IMR-90 (cell line): ENCODE results near the gene AMZ2. TPM values are rescaled to one million over a fixed set of nuclear protein-coding genes. Genes with fewer than 3 reads are reported as not detected.

Source experiments
- ATAC-seq: fragments of 200-7000 bp; cut with Tn5 transposase; 2 replicates; pipeline ENCODE4 v1.9.1; 2020; ENCODE audit warnings: low read depth, mild to moderate bottlenecking, moderate library complexity
- BruUV-seq: library from RNA; stranded (reverse); fragments of 400-500 nt; replicated peaks from 2 replicates; lab custom pipeline; 2021; lab: Mats Ljungman, UMichigan
- CTCF ChIA-PET: fragments of 300-600 bp; formaldehyde crosslinking; extraction: SDS; loops from one replicate; lab custom pipeline; 2021; ENCODE audit warnings: antibody characterized with exemption; lab: Yijun Ruan, JAX
- POLR2A ChIA-PET: fragments of 300-600 bp; sonication (Branson Sonifier 250); formaldehyde crosslinking; loops from one replicate; lab custom pipeline; 2022; ENCODE audit warnings: antibody characterized with exemption; ENCODE audit not compliant: unreplicated experiment; lab: Charles Lee
- DNase-seq: peaks from one replicate; pipeline ENCODE4 v3.0.0; 2013
- H2AFZ ChIP-seq: replicated peaks from 2 replicates; pipeline ENCODE3; 2013; ENCODE audit warnings: low read length, mild to moderate bottlenecking; ENCODE audit not compliant: poor library complexity
- H2AK5ac ChIP-seq: 2 replicates; pipeline ENCODE4 v1.6.1; 2013; ENCODE audit warnings: low read depth, low read length, inconsistent platforms
- H2AK9ac ChIP-seq: replicated peaks from 2 replicates; pipeline ENCODE3; 2013; ENCODE audit warnings: mild to moderate bottlenecking, low read depth, low read length, moderate library complexity; ENCODE audit not compliant: poor library complexity
- H2BK120ac ChIP-seq: 2 replicates; pipeline ENCODE4 v1.6.1; 2013; ENCODE audit warnings: low read depth, low read length, inconsistent platforms
- H2BK15ac ChIP-seq: 3 replicates; pipeline ENCODE4 v1.6.1; 2013; ENCODE audit warnings: low read depth, low read length, inconsistent platforms
- H2BK20ac ChIP-seq: 2 replicates; pipeline ENCODE4 v1.6.1; 2013; ENCODE audit warnings: low read depth, mild to moderate bottlenecking, inconsistent platforms, low read length, moderate library complexity
- H2BK5ac ChIP-seq: 2 replicates; pipeline ENCODE4 v1.6.1; 2013; ENCODE audit warnings: mild to moderate bottlenecking, low read depth, low read length, inconsistent platforms; ENCODE audit not compliant: poor library complexity, severe bottlenecking
- H3K14ac ChIP-seq: replicated peaks from 2 replicates; pipeline ENCODE4 v1.6.1; 2013; ENCODE audit warnings: low read depth, low read length, inconsistent platforms
- H3K18ac ChIP-seq: 2 replicates; pipeline ENCODE4 v1.6.1; 2013; ENCODE audit warnings: low read depth, low read length, control low read depth
- H3K23ac ChIP-seq: 2 replicates; pipeline ENCODE4 v1.6.1; 2013; ENCODE audit warnings: low read depth, low read length, inconsistent platforms
- H3K27ac ChIP-seq: 2 replicates; pipeline ENCODE4 v1.5.1; 2013; ENCODE audit warnings: mild to moderate bottlenecking, control low read depth, low read length; ENCODE audit not compliant: insufficient read depth
- H3K27me3 ChIP-seq: 2 replicates; pipeline ENCODE4 v1.6.1; 2013; ENCODE audit warnings: low read length; ENCODE audit not compliant: control insufficient read depth, insufficient read depth
- H3K36me3 ChIP-seq: 2 replicates; pipeline ENCODE4 v1.6.1; 2013; ENCODE audit warnings: low read length, mixed read lengths; ENCODE audit not compliant: control insufficient read depth, insufficient read depth
- H3K4ac ChIP-seq: 2 replicates; pipeline ENCODE4 v1.6.1; 2013; ENCODE audit warnings: low read depth, low read length, inconsistent platforms
- H3K4me1 ChIP-seq: 2 replicates; pipeline ENCODE4 v1.6.1; 2013; ENCODE audit warnings: low read length, mixed read lengths; ENCODE audit not compliant: control insufficient read depth, insufficient read depth
- H3K4me2 ChIP-seq: 2 replicates; pipeline ENCODE4 v1.6.1; 2013; ENCODE audit warnings: low read depth, mild to moderate bottlenecking, control low read depth, low read length, moderate library complexity
- H3K4me3 ChIP-seq: 2 replicates; pipeline ENCODE4 v1.5.1; 2013; ENCODE audit warnings: low read depth, mild to moderate bottlenecking, control low read depth, low read length, moderate library complexity; ENCODE audit not compliant: insufficient read depth
- H3K56ac ChIP-seq: 2 replicates; pipeline ENCODE4 v1.6.1; 2013; ENCODE audit warnings: low read length, inconsistent platforms; ENCODE audit not compliant: insufficient read depth; ENCODE audit errors: extremely low read depth
- H3K79me1 ChIP-seq, 2 experiments: 2 replicates each; pipeline ENCODE4 v1.6.1; 2013; ENCODE audit warnings: low read length in 2 of 2, inconsistent platforms in 1 of 2, low read depth in 1 of 2
- H3K9ac ChIP-seq: 2 replicates; pipeline ENCODE4 v1.6.1; 2013; ENCODE audit warnings: low read depth, low read length, control low read depth
- H3K9me1 ChIP-seq: 2 replicates; pipeline ENCODE4 v1.6.1; 2013; ENCODE audit warnings: low read length, inconsistent platforms; ENCODE audit not compliant: insufficient read depth
- H3K9me3 ChIP-seq: 2 replicates; pipeline ENCODE4 v1.6.1; 2013; ENCODE audit warnings: low read length; ENCODE audit not compliant: control insufficient read depth, insufficient read depth
- H4K20me1 ChIP-seq: 2 replicates; pipeline ENCODE4 v1.6.1; 2013; ENCODE audit warnings: low read length, inconsistent platforms; ENCODE audit not compliant: insufficient read depth
- H4K5ac ChIP-seq: 2 replicates; pipeline ENCODE4 v1.6.1; 2013; ENCODE audit warnings: mild to moderate bottlenecking, low read depth, low read length, control low read depth
- H4K8ac ChIP-seq, 2 experiments: 2 replicates each; pipeline ENCODE4 v1.6.1; 2013; ENCODE audit warnings: low read depth in 2 of 2, low read length in 2 of 2, control low read depth in 1 of 2, inconsistent platforms in 1 of 2
- H4K91ac ChIP-seq: 2 replicates; pipeline ENCODE4 v1.6.1; 2013; ENCODE audit warnings: low read depth, low read length, inconsistent platforms; ENCODE audit not compliant: insufficient read depth
- BHLHE40 ChIP-seq: fragments of 150-350 bp; IDR thresholded peaks from 2 replicates; pipeline ENCODE4 v1.6.1; 2016; ENCODE audit warnings: mild to moderate bottlenecking, low read depth, low read length
- CEBPB ChIP-seq: IDR thresholded peaks from 2 replicates; pipeline ENCODE4 v1.6.1; 2012; ENCODE audit warnings: low read depth, low read length, improper control_type of control experiment
- CHD1 ChIP-seq: IDR thresholded peaks from 2 replicates; pipeline ENCODE4 v1.6.1; 2012; ENCODE audit warnings: low read depth, low read length, improper control_type of control experiment
- CTCF ChIP-seq: conservative IDR thresholded peaks from 2 replicates; pipeline ENCODE4 v1.5.1; 2012; ENCODE audit warnings: mild to moderate bottlenecking, low read depth, low read length, improper control_type of control experiment
- FOS ChIP-seq: fragments of 150-350 bp; IDR thresholded peaks from 2 replicates; pipeline ENCODE4 v1.6.1; 2016; ENCODE audit warnings: low read depth, low read length
- MAFK ChIP-seq: IDR thresholded peaks from 2 replicates; pipeline ENCODE4 v1.6.1; 2012; ENCODE audit warnings: low read depth, low read length, improper control_type of control experiment
- MAZ ChIP-seq: IDR thresholded peaks from 2 replicates; pipeline ENCODE4 v1.6.1; 2012; ENCODE audit warnings: low read depth, mild to moderate bottlenecking, low read length, improper control_type of control experiment, moderate library complexity, borderline replicate concordance
- RCOR1 ChIP-seq: IDR thresholded peaks from 2 replicates; pipeline ENCODE4 v1.6.1; 2012; ENCODE audit warnings: mild to moderate bottlenecking, low read length, improper control_type of control experiment; ENCODE audit not compliant: insufficient replicate concordance
- USF2 ChIP-seq: fragments of 150-350 bp; IDR thresholded peaks from 2 replicates; pipeline ENCODE4 v1.6.1; 2017; ENCODE audit warnings: mild to moderate bottlenecking, antibody characterized with exemption, low read length, low read depth
- WGBS, 2 experiments: methylation state at CpG; one replicate each; pipeline versions ENCODE4 v1.1.5 to v1.1.7; 2013; ENCODE audit warnings: missing lambda C conversion rate in 2 of 2; ENCODE audit not compliant: insufficient read length in 1 of 2; ENCODE audit errors: extremely low coverage in 2 of 2; 5-methylcytosine and 5-hydroxymethylcytosine counted together
- dilution Hi-C: fragments of 300-500 bp; cut with HindIII; formaldehyde crosslinking; loops from one replicate; pipeline ENCODE4 v1.14.3; 2018; ENCODE audit warnings: low sequenced_read_pairs; ENCODE audit not compliant: unreplicated experiment
- in situ Hi-C: fragments of 300-500 bp; cut with MboI; formaldehyde crosslinking; loops from 3 replicates; pipeline ENCODE4 v1.14.3; 2019; ENCODE audit warnings: low sequenced_read_pairs, inconsistent platforms, mixed read lengths
- intact Hi-C: fragments of 100-400 bp; cut with micrococcal nuclease; formaldehyde crosslinking; loops from 2 replicates; pipeline ENCODE4 v1.10.0; 2022
- polyA plus RNA-seq, 3 experiments: library from polyadenylated mRNA; depleted of rRNA; stranded (reverse); fragments of >200 nt; gene quantifications; 2 replicates each; pipeline ENCODE4 v1.2.3, GENCODE V29; 2012; ENCODE audit warnings: low replicate concordance in 1 of 3
- total RNA-seq: library from RNA; depleted of rRNA; stranded (reverse); fragments of >200 nt; gene quantifications from 2 replicates; pipeline ENCODE4 v1.2.3, GENCODE V29; 2012

AMZ2 gene
- total and polyA plus RNA-seq, 2 of the 4 experiments (the other 2 are of a cell fraction), result 65.4 to 90.2 TPM

DNA sequence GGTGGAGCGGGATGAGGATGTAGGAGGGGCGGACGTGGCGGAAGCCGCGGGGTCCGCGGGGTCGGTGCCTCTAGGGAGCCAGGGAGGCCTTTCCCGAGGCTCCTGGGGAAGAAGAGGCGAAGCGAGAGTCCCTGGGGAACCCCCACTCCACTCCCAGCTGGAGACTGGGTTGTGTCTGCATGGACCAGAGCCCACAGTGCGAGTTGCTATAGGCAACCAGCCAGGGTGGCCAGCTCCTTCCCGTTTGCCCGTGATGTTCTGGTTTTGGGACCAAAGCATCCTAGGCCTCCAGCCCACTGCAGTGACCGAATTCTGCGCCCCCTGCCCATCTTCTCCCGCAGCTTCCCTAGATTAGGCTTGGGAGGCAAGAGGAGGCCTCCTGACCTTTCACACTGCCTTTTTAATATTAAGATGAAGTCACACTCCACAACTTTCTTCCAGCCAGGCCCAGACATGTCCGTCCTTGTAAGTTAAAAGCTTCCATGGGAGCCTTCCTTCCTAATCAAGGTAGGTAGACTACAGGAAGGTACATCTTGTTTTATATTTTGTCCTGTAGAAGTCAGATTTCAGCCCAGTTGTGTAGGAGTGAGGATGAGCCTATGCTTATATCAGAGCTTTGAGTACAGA is 469 bp downstream of the AMZ2 start:
- peak; percentile 50 for ATAC-seq

More for the DNA sequence above, 469 bp downstream of the AMZ2 start:
- POLR2A ChIA-PET, result interaction anchor here (0.6 kb wide), 1 partner anchor 335 kb away, joined by 5 read pairs; no protein-coding TSS in a partner anchor
- peak overlapping the region; percentile 8 for H3K18ac ChIP-seq
- no peaks in the 10 kb centered on the region for H3K4me1 ChIP-seq
- peak overlapping the region; percentile 70; the same call in 1 of the 2 replicates for H3K56ac ChIP-seq
- peak; percentile 57 for DNase-seq
- H2BK120ac ChIP-seq, result peak overlapping the region; percentile 9; the same call in 1 of the 2 replicates
- no peak overlapping the region for H2BK20ac ChIP-seq
- TF ChIP-seq RCOR1 (no peak), BHLHE40 (no peak), CHD1 (no peak), FOS (no peak), CTCF (no peak), MAFK (no peak), CEBPB (no peak), USF2 (no peak), MAZ (no peak)
- 20% methylated on average over 1 of the region's 19 CpGs; no CpG with 5 or more reads in 1 of the 2 experiments for WGBS, 2 experiments
- H2BK15ac ChIP-seq, result no peak overlapping the region; the same call in 2 of the 3 replicates
- in situ Hi-C loops, result no loop called here
- peak overlapping the region; percentile 93 for H3K9ac ChIP-seq
- no peaks in the 10 kb centered on the region for H3K27me3 ChIP-seq
- H3K79me1 ChIP-seq, result peaks cover 13 to 39% of the 10 kb centered on the region in 2 experiments; a peak in 3 of 4 replicates
- CTCF ChIA-PET, result interaction anchor here (0.6 kb wide), 1 partner anchor 44 kb away, joined by 4 read pairs; no protein-coding TSS in a partner anchor
- dilution Hi-C loops, result no loop called here
- peak overlapping the region; percentile 92 for H3K4me2 ChIP-seq
- H4K8ac ChIP-seq, result peak overlapping the region; percentile 74 to 93
- no peaks in the 10 kb centered on the region for H3K9me3 ChIP-seq
- H3K27ac ChIP-seq, result peak overlapping the region; percentile 86
- H4K5ac ChIP-seq, result peak overlapping the region; percentile 54
- BruUV-seq, result no TSS peak
- H3K14ac ChIP-seq, result peak overlapping the region; percentile 98
- peak overlapping the region; percentile 93 for H3K4ac ChIP-seq
- H4K91ac ChIP-seq, result peak overlapping the region; percentile 81
- H2BK5ac ChIP-seq, result peak overlapping the region; percentile 71
- peaks cover 9% of the 10 kb centered on the region for H3K9me1 ChIP-seq
- H2AFZ ChIP-seq, result peak overlapping the region; percentile 99
- peak overlapping the region; percentile 94; the same call in 1 of the 2 replicates for H2AK5ac ChIP-seq
- H3K23ac ChIP-seq, result peak overlapping the region; percentile 85
- H4K20me1 ChIP-seq, result no peaks in the 10 kb centered on the region
- peak overlapping the region; percentile 93 for H2AK9ac ChIP-seq
- intact Hi-C loops, result loop anchor here (5.0 kb wide), 1 partner anchor 76 kb away; no protein-coding TSS in a partner anchor
- peak overlapping the region; percentile 69 for H3K4me3 ChIP-seq
- peaks cover 3% of the 10 kb centered on the region; the same call in 1 of the 2 replicates for H3K36me3 ChIP-seq
